Measurements from ENCODE around the gene KCNAB1.

KCNAB1 gene

GRCh38 chr3:156460206-156460611 is 339.8 kb downstream of the KCNAB1 start:
- DNase-seq (ENCODE audit: low read depth) = peak; percentile 81

GRCh38 chr3:156461889-156462288 is 341.5 kb downstream of the KCNAB1 start:
- DNase-seq (ENCODE audit: low read depth) = no peak

- DNase-seq (ENCODE audit: low read depth) = no peak
These were observed 342.7 kb downstream of the KCNAB1 start for GRCh38 chr3:156463123-156463522.

- no peak for DNase-seq (ENCODE audit: low read depth)
These were observed 344.8 kb downstream of the KCNAB1 start for GRCh38 chr3:156465194-156465593.

- no peak for DNase-seq (ENCODE audit: low read depth)
These were observed 349.1 kb downstream of the KCNAB1 start for GRCh38 chr3:156469456-156469855.

- DNase-seq (ENCODE audit: low read depth) = no peak
These were observed 351.1 kb downstream of the KCNAB1 start for GRCh38 chr3:156471431-156471830.

- no peak for DNase-seq (ENCODE audit: low read depth)
These were observed 351.8 kb downstream of the KCNAB1 start for GRCh38 chr3:156472150-156472549.

- no peak for DNase-seq (ENCODE audit: low read depth)
These were observed 352.3 kb downstream of the KCNAB1 start for GRCh38 chr3:156472684-156473083.

GRCh38 chr3:156473341-156473740 is 353.0 kb downstream of the KCNAB1 start:
- no peak for DNase-seq (ENCODE audit: low read depth)

- DNase-seq (ENCODE audit: low read depth) = no peak
These were observed 354.4 kb downstream of the KCNAB1 start for GRCh38 chr3:156474560-156475389.

- no peak for DNase-seq (ENCODE audit: low read depth)
These were observed 356.9 kb downstream of the KCNAB1 start for GRCh38 chr3:156477323-156477722.

GRCh38 chr3:156478891-156479290 is 358.5 kb downstream of the KCNAB1 start:
- no peak for DNase-seq (ENCODE audit: low read depth)

GRCh38 chr3:156479604-156480003 is 359.2 kb downstream of the KCNAB1 start:
- DNase-seq (ENCODE audit: low read depth) = no peak

GRCh38 chr3:156480949-156481348 is 360.6 kb downstream of the KCNAB1 start:
- DNase-seq (ENCODE audit: low read depth) = no peak

GRCh38 chr3:156483002-156483401 is 362.6 kb downstream of the KCNAB1 start:
- DNase-seq (ENCODE audit: low read depth) = no peak

GRCh38 chr3:156483426-156483825 is 363.0 kb downstream of the KCNAB1 start:
- DNase-seq (ENCODE audit: low read depth) = no peak

- no peak for DNase-seq (ENCODE audit: low read depth)
These were observed 363.8 kb downstream of the KCNAB1 start for GRCh38 chr3:156483961-156484787.

- DNase-seq (ENCODE audit: low read depth) = no peak
These were observed 368.4 kb downstream of the KCNAB1 start for GRCh38 chr3:156488767-156489166.

GRCh38 chr3:156489462-156489911 is 369.1 kb downstream of the KCNAB1 start:
- DNase-seq (ENCODE audit: low read depth) = no peak

GRCh38 chr3:156491192-156491591 is 370.8 kb downstream of the KCNAB1 start:
- DNase-seq (ENCODE audit: low read depth) = no peak

- DNase-seq (ENCODE audit: low read depth) = no peak
These were observed 372.5 kb downstream of the KCNAB1 start for GRCh38 chr3:156492801-156493261.

- DNase-seq (ENCODE audit: low read depth) = no peak
These were observed 373.5 kb downstream of the KCNAB1 start for GRCh38 chr3:156493887-156494286.

GRCh38 chr3:156495816-156496215 is 375.4 kb downstream of the KCNAB1 start:
- DNase-seq (ENCODE audit: low read depth) = no peak
